ENCODE results near the gene ADH1C. TPM values are rescaled to one million over a fixed set of nuclear protein-coding genes. Genes with fewer than 3 reads are reported as not detected.
A peak's percentile ranks its signal among the peaks of the same experiment; 100 is the strongest.
"Not testable (repeated sequence)": the region's sequence is repeated elsewhere in the genome, so short reads cannot be mapped to it uniquely, and the experiment has no call there.

ADH1C gene
- total RNA-seq, 4 donors from 2014 or later = 62.7 to 129 (median 87.7) TPM

GRCh38 chr4:99356992-99357391 is 4.4 kb upstream of the ADH1C start:
- no peak for TF ChIP-seq POLR2A (IDR thresholded peaks at IDR 0.05)
- TF ChIP-seq, protein P1, sequence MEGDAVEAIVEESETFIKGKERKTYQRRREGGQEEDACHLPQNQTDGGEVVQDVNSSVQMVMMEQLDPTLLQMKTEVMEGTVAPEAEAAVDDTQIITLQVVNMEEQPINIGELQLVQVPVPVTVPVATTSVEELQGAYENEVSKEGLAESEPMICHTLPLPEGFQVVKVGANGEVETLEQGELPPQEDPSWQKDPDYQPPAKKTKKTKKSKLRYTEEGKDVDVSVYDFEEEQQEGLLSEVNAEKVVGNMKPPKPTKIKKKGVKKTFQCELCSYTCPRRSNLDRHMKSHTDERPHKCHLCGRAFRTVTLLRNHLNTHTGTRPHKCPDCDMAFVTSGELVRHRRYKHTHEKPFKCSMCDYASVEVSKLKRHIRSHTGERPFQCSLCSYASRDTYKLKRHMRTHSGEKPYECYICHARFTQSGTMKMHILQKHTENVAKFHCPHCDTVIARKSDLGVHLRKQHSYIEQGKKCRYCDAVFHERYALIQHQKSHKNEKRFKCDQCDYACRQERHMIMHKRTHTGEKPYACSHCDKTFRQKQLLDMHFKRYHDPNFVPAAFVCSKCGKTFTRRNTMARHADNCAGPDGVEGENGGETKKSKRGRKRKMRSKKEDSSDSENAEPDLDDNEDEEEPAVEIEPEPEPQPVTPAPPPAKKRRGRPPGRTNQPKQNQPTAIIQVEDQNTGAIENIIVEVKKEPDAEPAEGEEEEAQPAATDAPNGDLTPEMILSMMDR (IDR thresholded peaks at IDR 0.05) = no peak
- Histone ChIP-seq H3K27me3 (no peaks in the 10 kb centered on the region), H3K4me3 (no peak overlapping the region), H3K27ac (no peak overlapping the region), H3K36me3 (no peaks in the 10 kb centered on the region), H3K9me3 (no peaks in the 10 kb centered on the region), H3K4me1 (no peaks in the 10 kb centered on the region)
- DNase-seq = no peak

DNA sequence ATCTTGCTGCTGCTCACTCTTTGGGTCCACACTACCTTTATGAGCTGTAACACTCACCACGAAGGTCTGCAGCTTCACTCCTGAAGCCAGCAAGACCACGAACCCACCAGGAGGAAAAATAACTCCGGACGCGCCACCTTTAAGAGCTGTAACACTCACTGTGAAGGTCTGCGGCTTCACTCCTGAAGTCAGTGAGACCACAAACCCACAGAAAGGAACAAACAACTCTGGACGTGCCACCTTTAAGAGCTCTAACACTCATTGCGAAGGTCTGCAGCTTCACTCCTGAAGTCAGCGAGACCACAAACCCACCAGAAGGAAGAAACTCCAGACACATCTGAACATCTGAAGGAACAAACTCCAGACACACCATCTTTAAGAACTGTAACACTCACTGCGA is 3.6 kb upstream of the ADH1C start:
- H3K27ac ChIP-seq, DNase-seq, H3K4me1 ChIP-seq, H3K27me3 ChIP-seq, H3K36me3 ChIP-seq, H3K9me3 ChIP-seq, H3K4me3 ChIP-seq: not testable (repeated sequence)

GRCh38 chr4:99351487-99351886 is 1.1 kb downstream of the ADH1C start:
- Histone ChIP-seq H3K4me3 (peak overlapping the region in 3 of 4 donors; percentile 10 to 36 (median 29)), H3K4me1 (no peaks in the 10 kb centered on the region), H3K27me3 (no peaks in the 10 kb centered on the region), H3K27ac (no peak overlapping the region), H3K36me3 (no peaks in the 10 kb centered on the region), H3K9me3 (no peaks in the 10 kb centered on the region)
- DNase-seq = no peak
- TF ChIP-seq, protein P1 (IDR thresholded peaks at IDR 0.05) = no peak
- no peak for TF ChIP-seq POLR2A (IDR thresholded peaks at IDR 0.05)

GRCh38 chr4:99349338-99349737 is 3.2 kb downstream of the ADH1C start:
- no peaks in the 10 kb centered on the region for H3K9me3 ChIP-seq
- DNase-seq = no peak
- no peak overlapping the region for H3K27ac ChIP-seq
- no peaks in the 10 kb centered on the region for H3K4me1 ChIP-seq
- no peaks in the 10 kb centered on the region for H3K27me3 ChIP-seq
- no peak for TF ChIP-seq POLR2A (IDR thresholded peaks at IDR 0.05)
- TF ChIP-seq, protein P1 (IDR thresholded peaks at IDR 0.05) = no peak
- H3K4me3 ChIP-seq = no peak overlapping the region
- no peaks in the 10 kb centered on the region for H3K36me3 ChIP-seq

DNA sequence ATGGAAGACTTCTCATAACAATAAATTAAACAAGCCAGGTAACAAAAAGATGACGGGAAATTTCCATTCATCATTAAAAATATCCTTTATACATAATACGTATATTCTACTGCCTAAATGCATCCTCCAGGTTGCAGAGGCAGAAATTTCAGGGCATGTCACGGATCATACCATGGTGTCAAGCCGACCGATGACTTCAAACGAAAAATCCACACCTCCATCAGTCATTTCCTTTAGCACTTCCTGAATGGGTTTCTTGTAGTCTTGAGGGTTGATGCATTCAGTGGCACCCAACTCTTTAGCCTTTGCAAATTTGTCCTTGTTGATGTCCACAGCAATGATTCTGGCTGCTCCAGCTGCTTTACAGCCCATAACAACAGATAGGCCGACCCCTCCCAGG is 9.9 kb downstream of the ADH1C start:
- not testable (repeated sequence) for H3K27me3 ChIP-seq, DNase-seq, H3K9me3 ChIP-seq, H3K4me1 ChIP-seq, H3K27ac ChIP-seq, H3K36me3 ChIP-seq, H3K4me3 ChIP-seq

DNA sequence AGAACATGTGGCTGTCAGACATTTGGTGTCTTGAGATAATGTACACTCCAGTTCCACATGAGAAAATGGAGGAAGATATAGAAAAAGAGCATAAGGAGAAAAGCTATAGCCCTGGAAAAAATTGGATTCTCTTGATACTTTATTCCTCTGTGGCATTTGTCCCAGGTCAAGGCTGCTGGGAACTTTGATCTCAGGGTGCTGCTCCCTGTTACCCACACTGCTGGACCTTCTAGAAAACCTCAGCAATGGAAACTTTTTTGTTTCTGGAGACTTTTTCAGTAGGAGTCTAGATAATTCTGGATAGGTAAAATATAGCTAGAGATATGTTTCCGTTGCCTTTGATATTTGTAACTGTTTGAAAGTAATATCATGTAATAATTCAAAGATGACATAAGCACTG is 11.1 kb downstream of the ADH1C start:
- no peak overlapping the region for H3K27ac ChIP-seq
- no peaks in the 10 kb centered on the region for H3K36me3 ChIP-seq
- no peak overlapping the region for H3K4me3 ChIP-seq
- H3K9me3 ChIP-seq = no peaks in the 10 kb centered on the region
- H3K4me1 ChIP-seq = no peaks in the 10 kb centered on the region
- DNase-seq = no peak
- H3K27me3 ChIP-seq = no peaks in the 10 kb centered on the region
- TF ChIP-seq POLR2A (IDR thresholded peaks at IDR 0.05) = no peak
- TF ChIP-seq, protein P1 (IDR thresholded peaks at IDR 0.05) = no peak

GRCh38 chr4:99339172-99339571 is 13.4 kb downstream of the ADH1C start:
- Histone ChIP-seq H3K9me3 (no peaks in the 10 kb centered on the region), H3K4me1 (no peaks in the 10 kb centered on the region), H3K4me3 (no peak overlapping the region), H3K27me3 (no peaks in the 10 kb centered on the region), H3K27ac (no peak overlapping the region), H3K36me3 (no peaks in the 10 kb centered on the region)
- TF ChIP-seq, protein P1 (IDR thresholded peaks at IDR 0.05) = no peak
- no peak for TF ChIP-seq POLR2A (IDR thresholded peaks at IDR 0.05)
- DNase-seq = no peak
